ENCODE data around the gene IFNK.
"Not testable (repeated sequence)": the region's sequence is repeated elsewhere in the genome, so short reads cannot be mapped to it uniquely, and the experiment has no call there.

Gene IFNK

DNA sequence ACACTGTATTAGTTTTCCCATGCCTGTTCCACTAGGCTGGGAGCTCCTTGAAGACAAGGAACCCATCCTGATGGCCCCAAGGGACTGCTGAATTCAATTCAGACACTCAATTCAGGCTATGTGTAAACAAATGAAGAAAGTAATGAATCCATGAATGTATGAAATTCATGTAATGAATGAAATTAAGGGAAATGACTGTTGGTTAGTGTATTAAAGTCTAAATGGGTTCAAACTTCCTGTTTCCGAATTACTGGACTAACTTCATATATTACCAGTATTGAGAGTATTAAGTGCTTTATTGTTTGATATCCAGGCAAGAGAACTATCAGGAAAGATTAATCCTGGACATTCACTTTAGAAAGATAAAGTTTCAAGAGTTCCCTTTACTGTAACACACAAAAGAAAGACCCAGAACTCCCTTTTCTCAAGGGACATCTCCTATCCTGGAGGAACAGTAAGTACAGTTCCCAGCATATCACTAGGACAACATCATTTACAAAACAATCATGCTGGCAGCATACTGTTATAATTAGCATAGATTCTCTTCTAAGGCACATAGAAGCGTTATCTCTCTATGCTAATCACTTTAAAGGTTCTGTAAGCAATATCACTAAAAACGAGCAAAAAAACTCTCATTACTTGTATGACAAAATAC lies 28.5 kb upstream of the IFNK start:
- no peak overlapping the region for H3K9ac ChIP-seq
- no peak overlapping the region for H3K4me3 ChIP-seq (IDR thresholded peaks at IDR 0.05; ENCODE audit: insufficient read depth, low read depth, low read length)
- no peaks in the 10 kb centered on the region for H3K27me3 ChIP-seq (ENCODE audit: insufficient read depth, low read depth)
- no peaks in the 10 kb centered on the region for H3K36me3 ChIP-seq (ENCODE audit: insufficient read depth)
- no peak overlapping the region for H3K27ac ChIP-seq
- no peak overlapping the region for H3K4me2 ChIP-seq
- TF ChIP-seq, protein P1, sequence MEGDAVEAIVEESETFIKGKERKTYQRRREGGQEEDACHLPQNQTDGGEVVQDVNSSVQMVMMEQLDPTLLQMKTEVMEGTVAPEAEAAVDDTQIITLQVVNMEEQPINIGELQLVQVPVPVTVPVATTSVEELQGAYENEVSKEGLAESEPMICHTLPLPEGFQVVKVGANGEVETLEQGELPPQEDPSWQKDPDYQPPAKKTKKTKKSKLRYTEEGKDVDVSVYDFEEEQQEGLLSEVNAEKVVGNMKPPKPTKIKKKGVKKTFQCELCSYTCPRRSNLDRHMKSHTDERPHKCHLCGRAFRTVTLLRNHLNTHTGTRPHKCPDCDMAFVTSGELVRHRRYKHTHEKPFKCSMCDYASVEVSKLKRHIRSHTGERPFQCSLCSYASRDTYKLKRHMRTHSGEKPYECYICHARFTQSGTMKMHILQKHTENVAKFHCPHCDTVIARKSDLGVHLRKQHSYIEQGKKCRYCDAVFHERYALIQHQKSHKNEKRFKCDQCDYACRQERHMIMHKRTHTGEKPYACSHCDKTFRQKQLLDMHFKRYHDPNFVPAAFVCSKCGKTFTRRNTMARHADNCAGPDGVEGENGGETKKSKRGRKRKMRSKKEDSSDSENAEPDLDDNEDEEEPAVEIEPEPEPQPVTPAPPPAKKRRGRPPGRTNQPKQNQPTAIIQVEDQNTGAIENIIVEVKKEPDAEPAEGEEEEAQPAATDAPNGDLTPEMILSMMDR (conservative IDR thresholded peaks at IDR 0.05; ENCODE audit: low read depth, low read length), result no peak
- H3K4me1 ChIP-seq (ENCODE audit: low read depth, poor library complexity, severe bottlenecking), result no peaks in the 10 kb centered on the region
- H2AFZ ChIP-seq (ENCODE audit: low read depth), result no peak overlapping the region
- no peaks in the 10 kb centered on the region for H4K20me1 ChIP-seq (ENCODE audit: insufficient read depth)
- no peaks in the 10 kb centered on the region for H3K79me2 ChIP-seq (ENCODE audit: insufficient read depth, low read depth)

DNA sequence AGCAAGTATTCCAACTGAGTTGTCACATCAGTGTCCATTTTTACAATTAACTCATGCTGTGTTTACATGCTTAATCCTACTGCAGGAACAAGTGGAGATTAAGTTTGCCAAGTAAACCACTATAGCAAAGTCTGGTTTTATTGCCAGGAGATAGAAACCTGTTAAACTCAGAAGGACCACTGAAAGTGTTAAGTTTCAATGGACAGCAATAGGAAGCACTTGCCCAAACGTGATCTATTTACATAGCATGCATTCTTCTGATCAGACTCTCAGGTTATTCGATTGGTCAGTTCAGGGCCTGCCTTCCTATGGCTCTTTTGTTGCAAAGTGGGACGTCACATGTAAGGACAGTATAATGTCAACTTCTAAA lies 28.0 kb upstream of the IFNK start:
- Histone ChIP-seq H3K4me1 (ENCODE audit: low read depth, poor library complexity, severe bottlenecking) (no peaks in the 10 kb centered on the region), H3K79me2 (ENCODE audit: insufficient read depth, low read depth) (no peaks in the 10 kb centered on the region), H3K4me3 (IDR thresholded peaks at IDR 0.05; ENCODE audit: insufficient read depth, low read depth, low read length) (no peak overlapping the region), H3K36me3 (ENCODE audit: insufficient read depth) (no peaks in the 10 kb centered on the region), H3K27ac (no peak overlapping the region), H4K20me1 (ENCODE audit: insufficient read depth) (no peaks in the 10 kb centered on the region), H3K9ac (no peak overlapping the region), H3K4me2 (no peak overlapping the region), H3K27me3 (ENCODE audit: insufficient read depth, low read depth) (no peaks in the 10 kb centered on the region), H2AFZ (ENCODE audit: low read depth) (no peak overlapping the region)
- TF ChIP-seq, protein P1 (conservative IDR thresholded peaks at IDR 0.05; ENCODE audit: low read depth, low read length), result no peak

DNA sequence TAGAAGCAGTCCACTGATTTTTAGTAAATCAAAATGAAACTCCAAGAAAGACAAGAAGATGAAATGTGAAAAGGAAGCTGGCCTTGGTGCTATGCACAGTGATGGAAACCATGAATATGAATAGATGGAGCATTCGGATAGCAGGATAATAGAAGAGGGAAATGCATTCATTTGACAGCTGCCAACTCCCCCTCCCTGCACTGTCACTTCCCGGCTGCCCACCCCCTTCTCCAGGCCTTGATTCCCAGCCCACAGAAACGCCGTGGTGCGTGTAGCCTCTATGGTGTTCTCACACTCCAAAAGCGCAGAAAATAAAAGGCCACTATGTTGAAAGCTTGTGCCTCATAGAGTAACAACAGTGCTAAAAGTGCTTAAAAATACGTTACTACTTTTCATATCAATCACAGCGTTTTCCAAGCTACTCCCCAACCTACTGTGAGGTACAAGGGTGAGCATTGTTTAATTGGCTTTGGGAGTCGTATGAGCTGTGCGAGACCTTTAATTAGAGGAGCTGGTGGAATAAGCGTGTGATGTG lies 26.1 kb upstream of the IFNK start:
- H3K79me2 ChIP-seq (ENCODE audit: insufficient read depth, low read depth), result no peaks in the 10 kb centered on the region
- H3K27me3 ChIP-seq (ENCODE audit: insufficient read depth, low read depth), result no peaks in the 10 kb centered on the region
- no peaks in the 10 kb centered on the region for H4K20me1 ChIP-seq (ENCODE audit: insufficient read depth)
- H3K27ac ChIP-seq, result no peak overlapping the region
- TF ChIP-seq, protein P1 (conservative IDR thresholded peaks at IDR 0.05; ENCODE audit: low read depth, low read length), result no peak
- no peaks in the 10 kb centered on the region for H3K36me3 ChIP-seq (ENCODE audit: insufficient read depth)
- no peak overlapping the region for H3K4me2 ChIP-seq
- H3K4me3 ChIP-seq (IDR thresholded peaks at IDR 0.05; ENCODE audit: insufficient read depth, low read depth, low read length), result no peak overlapping the region
- H2AFZ ChIP-seq (ENCODE audit: low read depth), result no peak overlapping the region
- no peak overlapping the region for H3K9ac ChIP-seq
- no peaks in the 10 kb centered on the region for H3K4me1 ChIP-seq (ENCODE audit: low read depth, poor library complexity, severe bottlenecking)

DNA sequence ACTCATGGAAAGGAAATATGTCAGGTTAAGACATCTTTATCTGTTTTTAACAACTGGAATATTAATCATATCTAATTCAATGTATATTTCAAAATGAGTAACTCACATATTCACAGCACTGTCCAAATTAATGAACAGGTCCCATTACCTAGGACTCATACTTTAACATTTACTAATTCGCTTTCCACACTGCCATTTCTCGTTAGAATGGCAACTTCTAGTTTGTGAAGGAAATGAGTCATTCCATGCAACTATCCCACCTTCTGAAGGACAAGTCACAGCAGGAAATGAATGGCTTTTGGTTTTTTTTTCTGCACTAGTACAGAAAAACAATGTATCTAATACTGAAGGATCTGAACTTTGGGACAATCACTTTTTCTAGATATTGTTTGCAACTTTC lies 24.6 kb upstream of the IFNK start:
- Histone ChIP-seq H3K4me1 (ENCODE audit: low read depth, poor library complexity, severe bottlenecking) (no peaks in the 10 kb centered on the region), H3K4me3 (IDR thresholded peaks at IDR 0.05; ENCODE audit: insufficient read depth, low read depth, low read length) (no peak overlapping the region), H3K27me3 (ENCODE audit: insufficient read depth, low read depth) (no peaks in the 10 kb centered on the region), H4K20me1 (ENCODE audit: insufficient read depth) (no peaks in the 10 kb centered on the region), H3K36me3 (ENCODE audit: insufficient read depth) (no peaks in the 10 kb centered on the region), H3K4me2 (no peak overlapping the region), H2AFZ (ENCODE audit: low read depth) (no peak overlapping the region), H3K79me2 (ENCODE audit: insufficient read depth, low read depth) (no peaks in the 10 kb centered on the region), H3K9ac (no peak overlapping the region), H3K27ac (no peak overlapping the region)
- TF ChIP-seq, protein P1 (conservative IDR thresholded peaks at IDR 0.05; ENCODE audit: low read depth, low read length), result no peak

- H2AFZ ChIP-seq (ENCODE audit: low read depth); H3K36me3 ChIP-seq (ENCODE audit: insufficient read depth); H3K27me3 ChIP-seq (ENCODE audit: insufficient read depth, low read depth); H3K9ac ChIP-seq; H3K4me2 ChIP-seq; H3K27ac ChIP-seq; H3K4me3 ChIP-seq (IDR thresholded peaks at IDR 0.05; ENCODE audit: insufficient read depth, low read depth, low read length); H3K79me2 ChIP-seq (ENCODE audit: insufficient read depth, low read depth); H3K4me1 ChIP-seq (ENCODE audit: low read depth, poor library complexity, severe bottlenecking); H4K20me1 ChIP-seq (ENCODE audit: insufficient read depth): not testable (repeated sequence)
Observed at GRCh38 chr9:27500902-27501301, 23.2 kb upstream of the IFNK start.
